Neuronal stem cell (in vitro differentiated cells): Measurements from ENCODE around the gene GIT1.

ENCODE experiments used
- DNase-seq: peaks from one replicate; pipeline ENCODE4 v3.0.0-alpha.2; 2013; ENCODE audit warnings: low spot score
- H2AFZ ChIP-seq: one replicate; pipeline ENCODE4 v1.6.1; 2013; ENCODE audit warnings: mild to moderate bottlenecking, low read length, inconsistent platforms
- H2AK5ac ChIP-seq: 2 replicates; pipeline ENCODE4 v1.6.1; 2013; ENCODE audit warnings: low read depth, mild to moderate bottlenecking, inconsistent platforms, low read length, moderate library complexity, mixed read lengths
- H2BK120ac ChIP-seq: 2 replicates; pipeline ENCODE4 v1.6.1; 2013; ENCODE audit warnings: low read depth, mild to moderate bottlenecking, inconsistent platforms, low read length, moderate library complexity, mixed read lengths
- H2BK12ac ChIP-seq: one replicate; pipeline ENCODE4 v1.6.1; 2013; ENCODE audit warnings: low read length, inconsistent platforms
- H2BK15ac ChIP-seq: 2 replicates; pipeline ENCODE4 v1.6.1; 2013; ENCODE audit warnings: mild to moderate bottlenecking, low read length, inconsistent platforms, mixed read lengths
- H2BK5ac ChIP-seq: one replicate; pipeline ENCODE4 v1.6.1; 2013; ENCODE audit warnings: inconsistent platforms, mild to moderate bottlenecking, low read length, moderate library complexity
- H3K14ac ChIP-seq: one replicate; pipeline ENCODE4 v1.6.1; 2013; ENCODE audit warnings: low read length, inconsistent platforms
- H3K18ac ChIP-seq: 2 replicates; pipeline ENCODE4 v1.6.1; 2013; ENCODE audit warnings: low read length, inconsistent platforms
- H3K23ac ChIP-seq: 2 replicates; pipeline ENCODE4 v1.6.1; 2013; ENCODE audit warnings: low read depth, mild to moderate bottlenecking, mixed read lengths, low read length, inconsistent platforms; ENCODE audit not compliant: poor library complexity
- H3K27ac ChIP-seq: replicated peaks from 3 replicates; pipeline ENCODE4 v1.5.1; 2013; ENCODE audit warnings: low read length, inconsistent platforms
- H3K27me3 ChIP-seq, 3 experiments: 2 replicates each; pipeline ENCODE4 v1.6.1; 2013; ENCODE audit warnings: low read length in 3 of 3, mild to moderate bottlenecking in 2 of 3, inconsistent platforms in 1 of 3, low read depth in 1 of 3, mixed read lengths in 1 of 3, moderate library complexity in 1 of 3; ENCODE audit not compliant: control insufficient read depth in 3 of 3, insufficient read depth in 3 of 3
- H3K36me3 ChIP-seq, 2 donors: replicated peaks in 1 of 2; 2 replicates each; pipeline ENCODE4 v1.6.1; 2013; ENCODE audit warnings: low read length in 2 of 2; ENCODE audit not compliant: control insufficient read depth in 2 of 2, insufficient read depth in 2 of 2
- H3K4ac ChIP-seq: 2 replicates; pipeline ENCODE4 v1.6.1; 2013; ENCODE audit warnings: inconsistent platforms, mild to moderate bottlenecking, low read length, moderate library complexity
- H3K4me1 ChIP-seq, 2 donors: 1 replicate in 1 of 2; 2 replicates in 1 of 2; pipeline ENCODE4 v1.6.1; 2013; ENCODE audit warnings: low read length in 2 of 2, low read depth in 1 of 2; ENCODE audit not compliant: control insufficient read depth in 2 of 2, insufficient read depth in 1 of 2
- H3K4me2 ChIP-seq: one replicate; pipeline ENCODE4 v1.6.1; 2013; ENCODE audit warnings: mild to moderate bottlenecking, low read length, inconsistent platforms; ENCODE audit not compliant: insufficient read depth, poor library complexity, severe bottlenecking
- H3K4me3 ChIP-seq, 2 donors: 2 replicates each; pipeline ENCODE4 v1.5.1; 2013; ENCODE audit warnings: low read length in 2 of 2, mild to moderate bottlenecking in 2 of 2, inconsistent platforms in 1 of 2, moderate library complexity in 1 of 2
- H3K79me1 ChIP-seq: one replicate; pipeline ENCODE4 v1.6.1; 2013; ENCODE audit warnings: low read depth, mild to moderate bottlenecking, inconsistent platforms, low read length, moderate library complexity
- H3K9ac ChIP-seq: one replicate; pipeline ENCODE4 v1.6.1; 2013; ENCODE audit warnings: mild to moderate bottlenecking, low read depth, low read length, inconsistent platforms; ENCODE audit not compliant: poor library complexity
- H3K9me3 ChIP-seq, 2 donors: replicated peaks in 1 of 2; 2 replicates each; pipeline versions ENCODE3 to v1.6.1; 2013; ENCODE audit warnings: low read length in 2 of 2, mild to moderate bottlenecking in 2 of 2, inconsistent platforms in 1 of 2, low read depth in 1 of 2, mixed read lengths in 1 of 2, moderate library complexity in 1 of 2; ENCODE audit not compliant: control insufficient read depth in 2 of 2, insufficient read depth in 1 of 2
- H4K8ac ChIP-seq: one replicate; pipeline ENCODE4 v1.6.1; 2013; ENCODE audit warnings: low read depth, mild to moderate bottlenecking, inconsistent platforms, low read length, moderate library complexity
- H4K91ac ChIP-seq: one replicate; pipeline ENCODE4 v1.6.1; 2013; ENCODE audit warnings: low read length, low read depth, mild to moderate bottlenecking, inconsistent platforms; ENCODE audit not compliant: poor library complexity
- WGBS, 2 donors: extraction: QIAGEN DNeasy Blood & Tissue Kit; methylation state at CpG; one replicate each; pipeline ENCODE4 v1.1.7; 2013; ENCODE audit warnings: missing lambda C conversion rate in 2 of 2, mixed read lengths in 1 of 2; ENCODE audit not compliant: insufficient read length in 2 of 2, insufficient replicate concordance in 1 of 2; ENCODE audit errors: extremely low coverage in 2 of 2; 5-methylcytosine and 5-hydroxymethylcytosine counted together

GIT1 gene

GRCh38 chr17:29577001-29577370, 12.5 kb downstream of the GIT1 start:
- Histone ChIP-seq H3K27ac (no peak overlapping the region), H3K9ac (no peak overlapping the region), H2BK12ac (no peak overlapping the region), H3K9me3 (no peaks in the 10 kb centered on the region), H2BK120ac (no peak overlapping the region), H3K4me1 (peaks cover 0 to 6% of the 10 kb centered on the region in 2 donors), H3K36me3 (peaks cover 67 to 92% of the 10 kb centered on the region in 2 donors), H2AFZ (no peak overlapping the region), H3K79me1 (peaks cover 5% of the 10 kb centered on the region), H2BK15ac (no peak overlapping the region), H3K4ac (no peak overlapping the region), H3K27me3 (no peaks in the 10 kb centered on the region), H3K4me3 (no peak overlapping the region), H2BK5ac (no peak overlapping the region), H3K23ac (no peak overlapping the region), H3K14ac (no peak overlapping the region), H3K18ac (no peak overlapping the region), H3K4me2 (no peak overlapping the region), H4K8ac (no peak overlapping the region), H4K91ac (no peak overlapping the region), H2AK5ac (no peak overlapping the region)
- DNase-seq: no peak
- WGBS, 2 donors: no CpG with 5 or more reads among the region's 9 CpGs

- H2BK5ac ChIP-seq: no peak overlapping the region
- H2BK120ac ChIP-seq: no peak overlapping the region
- WGBS, 2 donors: no CpG with 5 or more reads among the region's 37 CpGs
- H4K8ac ChIP-seq: no peak overlapping the region
- no peak overlapping the region for H4K91ac ChIP-seq
- no peak overlapping the region for H3K4me2 ChIP-seq
- H3K4me3 ChIP-seq: no peak overlapping the region
- H3K79me1 ChIP-seq: peaks cover 6% of the 10 kb centered on the region
- H2AK5ac ChIP-seq: no peak overlapping the region
- H3K36me3 ChIP-seq: peaks cover 66 to 92% of the 10 kb centered on the region in 2 donors
- no peak overlapping the region for H3K14ac ChIP-seq
- H3K27ac ChIP-seq: no peak overlapping the region
- H2BK15ac ChIP-seq: no peak overlapping the region
- no peak overlapping the region for H3K23ac ChIP-seq
- no peak overlapping the region for H2BK12ac ChIP-seq
- H3K27me3 ChIP-seq: no peaks in the 10 kb centered on the region
- no peaks in the 10 kb centered on the region for H3K9me3 ChIP-seq
- H3K18ac ChIP-seq: no peak overlapping the region
- no peak overlapping the region for H3K4ac ChIP-seq
- H2AFZ ChIP-seq: no peak overlapping the region
- DNase-seq: no peak
- peak overlapping the region; percentile 55 for H3K9ac ChIP-seq
- H3K4me1 ChIP-seq: peaks cover 0 to 6% of the 10 kb centered on the region in 2 donors
These were observed 13.0 kb downstream of the GIT1 start for GRCh38 chr17:29576214-29577000.

GRCh38 chr17:29575511-29576213, 13.8 kb downstream of the GIT1 start:
- H3K18ac ChIP-seq: no peak overlapping the region
- H3K27me3 ChIP-seq: no peaks in the 10 kb centered on the region
- H3K79me1 ChIP-seq: peaks cover 7% of the 10 kb centered on the region
- no peak overlapping the region for H3K4me2 ChIP-seq
- no peak overlapping the region for H2BK15ac ChIP-seq
- peak overlapping the region; percentile 39 for H3K23ac ChIP-seq
- no peak overlapping the region for H3K27ac ChIP-seq
- H2AK5ac ChIP-seq: no peak overlapping the region
- H3K4me3 ChIP-seq: no peak overlapping the region
- no peak overlapping the region for H4K91ac ChIP-seq
- no peak for DNase-seq
- no peak overlapping the region for H3K14ac ChIP-seq
- no peak overlapping the region for H2BK12ac ChIP-seq
- H3K36me3 ChIP-seq: peaks cover 67 to 94% of the 10 kb centered on the region in 2 donors
- H3K9me3 ChIP-seq: no peaks in the 10 kb centered on the region
- H2AFZ ChIP-seq: no peak overlapping the region
- WGBS, 2 donors: no CpG with 5 or more reads among the region's 28 CpGs
- H2BK120ac ChIP-seq: no peak overlapping the region
- peaks cover 0 to 6% of the 10 kb centered on the region in 2 donors for H3K4me1 ChIP-seq
- no peak overlapping the region for H4K8ac ChIP-seq
- no peak overlapping the region for H3K4ac ChIP-seq
- no peak overlapping the region for H2BK5ac ChIP-seq
- H3K9ac ChIP-seq: peak overlapping the region; percentile 56

- Histone ChIP-seq H2BK15ac (no peak overlapping the region), H3K9me3 (no peaks in the 10 kb centered on the region), H4K8ac (no peak overlapping the region), H2BK5ac (peak overlapping the region; percentile 48), H2BK120ac (no peak overlapping the region), H3K79me1 (peaks cover 8% of the 10 kb centered on the region), H3K18ac (no peak overlapping the region), H3K4me3 (no peak overlapping the region), H2AK5ac (no peak overlapping the region), H3K14ac (no peak overlapping the region), H3K23ac (no peak overlapping the region), H2AFZ (no peak overlapping the region), H3K4me2 (no peak overlapping the region), H3K36me3 (peaks cover 64 to 94% of the 10 kb centered on the region in 2 donors), H4K91ac (no peak overlapping the region), H3K27me3 (no peaks in the 10 kb centered on the region), H3K27ac (no peak overlapping the region), H2BK12ac (no peak overlapping the region), H3K9ac (no peak overlapping the region), H3K4me1 (peaks cover 0 to 6% of the 10 kb centered on the region in 2 donors), H3K4ac (no peak overlapping the region)
- no peak for DNase-seq
- no CpG with 5 or more reads among the region's 17 CpGs for WGBS, 2 donors
These were observed 14.5 kb downstream of the GIT1 start for GRCh38 chr17:29574732-29575510.
